H9 (cell line): ENCODE data around the gene TMEM109. TPM values are rescaled to one million over a fixed set of nuclear protein-coding genes. Genes with fewer than 3 reads are reported as not detected.

ENCODE experiments used
- DNase-seq: peaks from one replicate; pipeline ENCODE4 v3.0.0-alpha.2; 2017
- H2AFZ ChIP-seq: one replicate; pipeline ENCODE4 v1.6.1; 2013; ENCODE audit warnings: mild to moderate bottlenecking, low read length, control low read depth, moderate library complexity
- H2AK5ac ChIP-seq: 2 replicates; pipeline ENCODE4 v1.6.1; 2013; ENCODE audit warnings: low read length, control low read depth, mixed read lengths; ENCODE audit not compliant: insufficient read length
- H2BK120ac ChIP-seq: one replicate; pipeline ENCODE4 v1.6.1; 2013; ENCODE audit warnings: low read depth, mild to moderate bottlenecking, low read length, control low read depth, inconsistent platforms; ENCODE audit not compliant: poor library complexity, severe bottlenecking
- H2BK12ac ChIP-seq: 2 replicates; pipeline ENCODE4 v1.6.1; 2013; ENCODE audit warnings: low read length, control low read depth, mixed read lengths, low read depth; ENCODE audit not compliant: insufficient read length
- H2BK15ac ChIP-seq: 2 replicates; pipeline ENCODE4 v1.6.1; 2013; ENCODE audit warnings: low read depth, low read length, control low read depth
- H2BK20ac ChIP-seq: one replicate; pipeline ENCODE4 v1.6.1; 2013; ENCODE audit warnings: low read depth, mild to moderate bottlenecking, low read length, control low read depth, inconsistent platforms; ENCODE audit not compliant: poor library complexity, severe bottlenecking
- H2BK5ac ChIP-seq: 2 replicates; pipeline ENCODE4 v1.6.1; 2013; ENCODE audit warnings: low read length, control low read depth, mixed read lengths; ENCODE audit not compliant: insufficient read length
- H3K14ac ChIP-seq: 2 replicates; pipeline ENCODE4 v1.6.1; 2013; ENCODE audit warnings: low read length, control low read depth; ENCODE audit not compliant: insufficient read depth
- H3K18ac ChIP-seq: 2 replicates; pipeline ENCODE4 v1.6.1; 2013; ENCODE audit warnings: low read depth, mild to moderate bottlenecking, mixed read lengths, low read length, control low read depth; ENCODE audit not compliant: insufficient read length
- H3K23ac ChIP-seq: 2 replicates; pipeline ENCODE4 v1.6.1; 2013; ENCODE audit warnings: low read length, control low read depth, mixed read lengths, low read depth; ENCODE audit not compliant: insufficient read length
- H3K23me2 ChIP-seq: 2 replicates; pipeline ENCODE4 v1.6.1; 2013; ENCODE audit warnings: low read depth, mild to moderate bottlenecking, mixed read lengths, low read length, control low read depth; ENCODE audit not compliant: insufficient read length, poor library complexity, severe bottlenecking
- H3K27ac ChIP-seq: 2 replicates; pipeline ENCODE4 v1.5.1; 2013; ENCODE audit warnings: low read length, control low read depth, mixed read lengths, low read depth; ENCODE audit not compliant: insufficient read length
- H3K27me3 ChIP-seq: 2 replicates; pipeline ENCODE4 v1.6.1; 2013; ENCODE audit warnings: low read length, control low read depth, inconsistent platforms; ENCODE audit not compliant: insufficient read depth
- H3K4ac ChIP-seq: 2 replicates; pipeline ENCODE4 v1.6.1; 2013; ENCODE audit warnings: low read depth, mild to moderate bottlenecking, control low read depth, inconsistent platforms, low read length, moderate library complexity
- H3K4me1 ChIP-seq: 2 replicates; pipeline ENCODE4 v1.6.1; 2013; ENCODE audit warnings: low read length, control low read depth, inconsistent platforms; ENCODE audit not compliant: insufficient read depth
- H3K4me2 ChIP-seq: 2 replicates; pipeline ENCODE4 v1.6.1; 2013; ENCODE audit warnings: low read length, control low read depth, mixed read lengths; ENCODE audit not compliant: insufficient read length, insufficient read depth
- H3K56ac ChIP-seq: 2 replicates; pipeline ENCODE4 v1.6.1; 2013; ENCODE audit warnings: low read depth, mild to moderate bottlenecking, mixed read lengths, low read length, control low read depth; ENCODE audit not compliant: insufficient read length
- H3K79me1 ChIP-seq: 2 replicates; pipeline ENCODE4 v1.6.1; 2013; ENCODE audit warnings: low read depth, mild to moderate bottlenecking, moderate library complexity, low read length, control low read depth, inconsistent platforms; ENCODE audit not compliant: insufficient read depth, poor library complexity, severe bottlenecking
- H3K79me2 ChIP-seq: 2 replicates; pipeline ENCODE4 v1.6.1; 2013; ENCODE audit warnings: low read length, control low read depth, inconsistent platforms; ENCODE audit not compliant: insufficient read depth
- H3K9ac ChIP-seq: 2 replicates; pipeline ENCODE4 v1.6.1; 2013; ENCODE audit warnings: low read length, control low read depth, mixed read lengths; ENCODE audit not compliant: insufficient read length; ENCODE audit errors: extremely low read depth
- H3K9me3 ChIP-seq: one replicate; pipeline ENCODE4 v1.6.1; 2013; ENCODE audit warnings: low read depth, low read length, inconsistent platforms; ENCODE audit not compliant: control insufficient read depth
- H3T11ph ChIP-seq: one replicate; pipeline ENCODE4 v1.6.1; 2013; ENCODE audit warnings: mild to moderate bottlenecking, low read length, control low read depth, inconsistent platforms
- H4K20me1 ChIP-seq: one replicate; pipeline ENCODE4 v1.6.1; 2013; ENCODE audit not compliant: control insufficient read depth, insufficient read length, insufficient read depth
- H4K5ac ChIP-seq: 2 replicates; pipeline ENCODE4 v1.6.1; 2013; ENCODE audit warnings: low read depth, mild to moderate bottlenecking, mixed read lengths, low read length, control low read depth; ENCODE audit not compliant: insufficient read length
- H4K8ac ChIP-seq: replicated peaks from 2 replicates; pipeline ENCODE4 v1.6.1; 2013; ENCODE audit warnings: low read length, control low read depth, mixed read lengths, low read depth; ENCODE audit not compliant: insufficient read length
- H4K91ac ChIP-seq: 2 replicates; pipeline ENCODE4 v1.6.1; 2013; ENCODE audit warnings: low read depth, mild to moderate bottlenecking, moderate library complexity, mixed read lengths, low read length, control low read depth; ENCODE audit not compliant: insufficient read length
- H3K27ac Mint-ChIP-seq, 3 experiments: 2 replicates in 2 of 3; 3 replicates in 1 of 3; pipeline ENCODE4 v1.8.0; 2020 to 2021; ENCODE audit warnings: mixed read lengths in 3 of 3, mild to moderate bottlenecking in 1 of 3, moderate library complexity in 1 of 3
- H3K27me3 Mint-ChIP-seq: 2 replicates; pipeline ENCODE4 v1.8.0; 2021; ENCODE audit warnings: low read depth, mild to moderate bottlenecking, moderate library complexity, mixed read lengths
- H3K36me3 Mint-ChIP-seq, 3 experiments: 2 replicates in 2 of 3; 3 replicates in 1 of 3; pipeline ENCODE4 v1.8.0; 2020 to 2021; ENCODE audit warnings: low read depth in 3 of 3, mixed read lengths in 3 of 3; ENCODE audit not compliant: insufficient read depth in 1 of 3
- H3K4me1 Mint-ChIP-seq, 2 experiments: 2 replicates each; pipeline ENCODE4 v1.8.0; 2020; ENCODE audit warnings: mixed read lengths in 2 of 2
- H3K4me3 Mint-ChIP-seq, 2 experiments: 2 replicates in 1 of 2; 3 replicates in 1 of 2; pipeline ENCODE4 v1.8.0; 2020 to 2021; ENCODE audit warnings: mild to moderate bottlenecking in 2 of 2, mixed read lengths in 2 of 2, moderate library complexity in 1 of 2
- H3K9me3 Mint-ChIP-seq, 2 experiments: 2 replicates in 1 of 2; 3 replicates in 1 of 2; pipeline ENCODE4 v1.8.0; 2020; ENCODE audit warnings: mild to moderate bottlenecking in 2 of 2, mixed read lengths in 2 of 2, moderate library complexity in 1 of 2
- CTCF ChIP-seq: fragments of 200-600 bp; sonication (generic); conservative IDR thresholded peaks from 3 replicates; pipeline ENCODE4 v1.8.0; 2021; ENCODE audit warnings: antibody characterized with exemption, mild to moderate bottlenecking
- WGBS: extraction: QIAGEN DNeasy Blood & Tissue Kit; methylation state at CpG from one replicate; pipeline ENCODE4 v1.1.7; 2013; ENCODE audit warnings: missing lambda C conversion rate, low lambda C conversion rate, mixed read lengths; ENCODE audit not compliant: insufficient read length; ENCODE audit errors: extremely low coverage; 5-methylcytosine and 5-hydroxymethylcytosine counted together
- total RNA-seq: library from RNA; stranded (reverse); gene quantifications from 2 replicates; pipeline ENCODE4 v1.2.1, GENCODE V29; 2021

TMEM109 gene
- total RNA-seq, 1 experiment from 2014 or later, result 38.0 TPM

GRCh38 chr11:60905551-60906113, 8.3 kb upstream of the TMEM109 start:
- H3K27me3 ChIP-seq, result no peaks in the 10 kb centered on the region; the same call in 1 of the 2 replicates
- no peak overlapping the region for H2AFZ ChIP-seq
- H3K36me3 Mint-ChIP-seq, result peaks cover 16 to 31% (median 27%) of the 10 kb centered on the region in 3 experiments; a peak in 6 of 7 replicates
- no peak overlapping the region for H2BK20ac ChIP-seq
- H3K9me3 Mint-ChIP-seq, result peaks cover 3 to 5% of the 10 kb centered on the region in 2 experiments; a peak in 4 of 5 replicates
- peaks cover 18% of the 10 kb centered on the region; the same call in 1 of the 2 replicates for H3K79me2 ChIP-seq
- H2BK5ac ChIP-seq, result no peak overlapping the region
- H3K4ac ChIP-seq, result no peak overlapping the region
- H2AK5ac ChIP-seq, result no peak overlapping the region
- no peak overlapping the region for H3K27ac ChIP-seq
- H3K4me2 ChIP-seq, result peak overlapping the region; percentile 77
- H3K56ac ChIP-seq, result no peak overlapping the region
- no peak overlapping the region for H2BK120ac ChIP-seq
- peaks cover 26% of the 10 kb centered on the region for H3K27me3 Mint-ChIP-seq
- no CpG with 5 or more reads among the region's 16 CpGs for WGBS
- no peaks in the 10 kb centered on the region for H4K20me1 ChIP-seq
- H3K4me3 Mint-ChIP-seq, result peak overlapping the region; percentile 89 to 93
- H4K8ac ChIP-seq, result no peak overlapping the region
- no peak overlapping the region for H3K23ac ChIP-seq
- H3T11ph ChIP-seq, result no peak overlapping the region
- no peaks in the 10 kb centered on the region for H3K9me3 ChIP-seq
- peaks cover 3% of the 10 kb centered on the region; the same call in 1 of the 2 replicates for H3K4me1 ChIP-seq
- H3K79me1 ChIP-seq, result peaks cover 5% of the 10 kb centered on the region
- no peak overlapping the region for H2BK15ac ChIP-seq
- H3K14ac ChIP-seq, result peak overlapping the region; percentile 58; the same call in 1 of the 2 replicates
- H3K9ac ChIP-seq, result peak overlapping the region; percentile 83
- H4K91ac ChIP-seq, result no peak overlapping the region
- H4K5ac ChIP-seq, result no peak overlapping the region
- no peak for DNase-seq
- H2BK12ac ChIP-seq, result no peak overlapping the region
- peak overlapping the region in 2 of 3 experiments; percentile 74 to 87; a peak in 5 of 7 replicates for H3K27ac Mint-ChIP-seq
- H3K4me1 Mint-ChIP-seq, result peaks cover 7 to 21% of the 10 kb centered on the region in 2 experiments
- peaks cover 5% of the 10 kb centered on the region for H3K23me2 ChIP-seq
- TF ChIP-seq CTCF, result no peak
- H3K18ac ChIP-seq, result no peak overlapping the region
